NB4 (cell line): ENCODE measurements around the gene LTBP4.

Experiments
- CTCF ChIP-seq: IDR thresholded peaks from one replicate; pipeline ENCODE4 v1.5.1; 2012; ENCODE audit warnings: low read depth, low read length
- MAX ChIP-seq: IDR thresholded peaks from 2 replicates; pipeline ENCODE4 v1.6.1; 2011; ENCODE audit warnings: low read depth, low read length

- no peak for TF ChIP-seq CTCF
- TF ChIP-seq MAX = no peak
Observed at GRCh38 chr19:40585982-40586422, 15.2 kb upstream of the LTBP4 start.
